ENCODE measurements around the gene DCN. TPM values are rescaled to one million over a fixed set of nuclear protein-coding genes. Genes with fewer than 3 reads are reported as not detected.
A peak's percentile ranks its signal among the peaks of the same experiment; 100 is the strongest.

Gene DCN
- total and polyA plus RNA-seq, 2 donors (not counting 3 experiments of a cell fraction or from before 2014, with no cell fraction given) = 0.42 to 0.43 TPM

- Histone ChIP-seq H3K4me2 (ENCODE audit: insufficient read depth, low read length) (no peak overlapping the region), H3K79me2 (ENCODE audit: control insufficient read depth, insufficient read depth, low read length) (no peaks in the 10 kb centered on the region), H3K4me1 (ENCODE audit: control insufficient read depth, extremely low read depth, insufficient read depth, low read length) (peaks cover 14% of the 10 kb centered on the region), H3K4me3 (replicated peaks in 1 of 3; ENCODE audit: insufficient read depth in 1 of 3, low read depth in 1 of 3, low read length in 3 of 3) (no peak overlapping the region), H4K20me1 (replicated peaks; ENCODE audit: control insufficient read depth, extremely low read depth, insufficient read depth, low read length) (no peaks in the 10 kb centered on the region), H3K9me3 (replicated peaks; ENCODE audit: control insufficient read depth, insufficient read depth, low read length) (no peaks in the 10 kb centered on the region), H3K9ac (replicated peaks; ENCODE audit: extremely low read depth, insufficient read depth, low read length) (no peak overlapping the region), H3K27me3 (ENCODE audit: control insufficient read depth in 2 of 2, insufficient read depth in 2 of 2, low read length in 2 of 2) (no peaks in the 10 kb centered on the region), H3K36me3 (ENCODE audit: control insufficient read depth in 2 of 2, extremely low read depth in 1 of 2, insufficient read depth in 2 of 2, low read length in 2 of 2) (no peaks in the 10 kb centered on the region), H3K9me1 (replicated peaks; ENCODE audit: control insufficient read depth, extremely low read depth, insufficient read depth, low read length) (no peaks in the 10 kb centered on the region), H2AFZ (ENCODE audit: low read depth, low read length) (no peak overlapping the region), H3K27ac (ENCODE audit: insufficient read depth, low read depth, low read length) (no peak overlapping the region)
- CTCF ChIA-PET = interaction anchor here (1.0 kb wide), 1 partner anchor 182 kb away, joined by 3 read pairs; no protein-coding TSS in a partner anchor
- peak; percentile 8 for DNase-seq (ENCODE audit: low read depth, low spot score)
- no peak for TF ChIP-seq POLR2A (IDR thresholded peaks at IDR 0.05; ENCODE audit: low read depth, low read length)
- no peak for TF ChIP-seq FOS (IDR thresholded peaks at IDR 0.05; ENCODE audit: borderline replicate concordance, insufficient read depth, low read length)
- TF ChIP-seq, protein P1, sequence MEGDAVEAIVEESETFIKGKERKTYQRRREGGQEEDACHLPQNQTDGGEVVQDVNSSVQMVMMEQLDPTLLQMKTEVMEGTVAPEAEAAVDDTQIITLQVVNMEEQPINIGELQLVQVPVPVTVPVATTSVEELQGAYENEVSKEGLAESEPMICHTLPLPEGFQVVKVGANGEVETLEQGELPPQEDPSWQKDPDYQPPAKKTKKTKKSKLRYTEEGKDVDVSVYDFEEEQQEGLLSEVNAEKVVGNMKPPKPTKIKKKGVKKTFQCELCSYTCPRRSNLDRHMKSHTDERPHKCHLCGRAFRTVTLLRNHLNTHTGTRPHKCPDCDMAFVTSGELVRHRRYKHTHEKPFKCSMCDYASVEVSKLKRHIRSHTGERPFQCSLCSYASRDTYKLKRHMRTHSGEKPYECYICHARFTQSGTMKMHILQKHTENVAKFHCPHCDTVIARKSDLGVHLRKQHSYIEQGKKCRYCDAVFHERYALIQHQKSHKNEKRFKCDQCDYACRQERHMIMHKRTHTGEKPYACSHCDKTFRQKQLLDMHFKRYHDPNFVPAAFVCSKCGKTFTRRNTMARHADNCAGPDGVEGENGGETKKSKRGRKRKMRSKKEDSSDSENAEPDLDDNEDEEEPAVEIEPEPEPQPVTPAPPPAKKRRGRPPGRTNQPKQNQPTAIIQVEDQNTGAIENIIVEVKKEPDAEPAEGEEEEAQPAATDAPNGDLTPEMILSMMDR (IDR thresholded peaks at IDR 0.05; ENCODE audit: extremely low read depth in 1 of 2, insufficient read depth in 1 of 2, low read depth in 1 of 2, low read length in 2 of 2) = no peak
- TF ChIP-seq JUN (IDR thresholded peaks at IDR 0.05; ENCODE audit: borderline replicate concordance, insufficient read depth, insufficient read length, low read depth) = no peak
- no peak for TF ChIP-seq POLR2AphosphoS5 (IDR thresholded peaks at IDR 0.05; ENCODE audit: insufficient read depth, low read depth, low read length)
- TF ChIP-seq MYC (IDR thresholded peaks at IDR 0.05; ENCODE audit: low read depth, low read length) = no peak
- TF ChIP-seq MAX (IDR thresholded peaks at IDR 0.05; ENCODE audit: insufficient read depth, insufficient read length) = no peak
- no peak for TF ChIP-seq EZH2 (IDR thresholded peaks at IDR 0.05; ENCODE audit: borderline replicate concordance, low read depth, low read length, severe bottlenecking)
- no peak for TF ChIP-seq GATA2 (IDR thresholded peaks at IDR 0.05; ENCODE audit: insufficient read depth, insufficient read length, low read depth, low read length)
- intact Hi-C loops (cut with micrococcal nuclease) = no loop called here
- peak; percentile 21 for FAIRE-seq
- POLR2A ChIA-PET = no interaction called here
- no TSS peak for BruUV-seq (replicated peaks)
- dilution Hi-C loops (cut with MboI; ENCODE audit: extremely low pct_ligation_motif_present, low sequenced_read_pairs) = no loop called here
Measured at GRCh38 chr12:91144053-91144452, 38.6 kb downstream of the DCN start.
